Colonic mucosa (tissue), 4 donors: ENCODE data around the gene KIF16B. TPM values are rescaled to one million over a fixed set of nuclear protein-coding genes. Genes with fewer than 3 reads are reported as not detected.
A peak's percentile ranks its signal among the peaks of the same experiment; 100 is the strongest.
"Not testable (repeated sequence)": the region's sequence is repeated elsewhere in the genome, so short reads cannot be mapped to it uniquely, and the experiment has no call there.

ENCODE experiments used
- DNase-seq: peaks from one replicate; pipeline ENCODE4 v3.0.0-alpha.2; 2020
- H3K27ac ChIP-seq: fragments of 200-600 bp; one replicate; pipeline ENCODE4 v1.8.0; 2021
- H3K27me3 ChIP-seq: fragments of 200-600 bp; one replicate; pipeline ENCODE4 v1.8.0; 2021
- H3K36me3 ChIP-seq: fragments of 200-600 bp; one replicate; pipeline ENCODE4 v1.8.0; 2021
- H3K4me1 ChIP-seq: fragments of 200-600 bp; one replicate; pipeline ENCODE4 v1.8.0; 2021; ENCODE audit warnings: mild to moderate bottlenecking
- H3K4me3 ChIP-seq: fragments of 200-600 bp; one replicate; pipeline ENCODE4 v1.8.0; 2021
- H3K9ac ChIP-seq, 2 donors: one replicate each; pipeline ENCODE4 v1.7.0; 2013; ENCODE audit warnings: control low read depth in 2 of 2, low read depth in 2 of 2, low read length in 2 of 2
- H3K9me3 ChIP-seq: fragments of 200-600 bp; one replicate; pipeline ENCODE4 v1.8.0; 2021
- intact Hi-C: fragments of 100-400 bp; cut with DNase I; formaldehyde crosslinking; loops from one replicate; pipeline ENCODE4 v1.14.1; 2022
- total RNA-seq, 2 donors: library from RNA; stranded (reverse); fragmentation: NEBNext Ultra II Directional in 1 of 2; extraction: Animal tissue kit (Norgen Biotek cat#: 25700) in 1 of 2; gene quantifications; one replicate each; pipeline ENCODE4 v1.2.1, GENCODE V29; 2021
- TF ChIP-seq, protein P1 (sequence below): fragments of 200-600 bp; IDR thresholded peaks from one replicate; pipeline ENCODE4 v1.8.0; 2022; ENCODE audit warnings: antibody characterized with exemption, mild to moderate bottlenecking
- donor health status: healthy.
- donor health status: DM: no; HTN: no; CAD: no.
- donor health status: DM: no; HTN: no; CAD: no.

KIF16B gene
- total RNA-seq, 2 donors from 2014 or later, result 41.6 to 68.7 TPM

DNA sequence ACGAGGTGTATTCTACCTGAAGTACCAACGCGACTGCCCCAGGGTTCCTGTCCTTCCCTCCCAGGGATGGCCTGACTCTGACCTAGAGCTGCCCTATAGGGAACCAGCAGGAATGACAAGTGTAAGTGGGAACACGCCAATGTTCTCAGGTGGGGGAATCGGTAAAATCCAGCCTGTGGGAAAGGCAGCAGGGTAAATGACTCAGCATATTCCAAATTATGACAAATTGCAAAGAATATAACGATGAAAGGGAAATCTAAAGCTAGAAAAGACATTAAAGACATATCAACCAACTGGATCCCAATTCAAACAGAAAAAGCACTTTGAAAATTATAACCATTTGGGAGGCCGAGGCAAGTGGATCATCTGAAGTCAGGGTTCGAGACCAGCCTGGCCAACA is 41.8 kb downstream of the KIF16B start:
- Histone ChIP-seq H3K9ac (no peak overlapping the region), H3K36me3 (no peaks in the 10 kb centered on the region), H3K9me3 (no peaks in the 10 kb centered on the region), H3K4me1 (no peaks in the 10 kb centered on the region), H3K27ac (no peak overlapping the region), H3K27me3 (no peaks in the 10 kb centered on the region), H3K4me3 (no peak overlapping the region)
- DNase-seq, result no peak
- TF ChIP-seq, protein P1, sequence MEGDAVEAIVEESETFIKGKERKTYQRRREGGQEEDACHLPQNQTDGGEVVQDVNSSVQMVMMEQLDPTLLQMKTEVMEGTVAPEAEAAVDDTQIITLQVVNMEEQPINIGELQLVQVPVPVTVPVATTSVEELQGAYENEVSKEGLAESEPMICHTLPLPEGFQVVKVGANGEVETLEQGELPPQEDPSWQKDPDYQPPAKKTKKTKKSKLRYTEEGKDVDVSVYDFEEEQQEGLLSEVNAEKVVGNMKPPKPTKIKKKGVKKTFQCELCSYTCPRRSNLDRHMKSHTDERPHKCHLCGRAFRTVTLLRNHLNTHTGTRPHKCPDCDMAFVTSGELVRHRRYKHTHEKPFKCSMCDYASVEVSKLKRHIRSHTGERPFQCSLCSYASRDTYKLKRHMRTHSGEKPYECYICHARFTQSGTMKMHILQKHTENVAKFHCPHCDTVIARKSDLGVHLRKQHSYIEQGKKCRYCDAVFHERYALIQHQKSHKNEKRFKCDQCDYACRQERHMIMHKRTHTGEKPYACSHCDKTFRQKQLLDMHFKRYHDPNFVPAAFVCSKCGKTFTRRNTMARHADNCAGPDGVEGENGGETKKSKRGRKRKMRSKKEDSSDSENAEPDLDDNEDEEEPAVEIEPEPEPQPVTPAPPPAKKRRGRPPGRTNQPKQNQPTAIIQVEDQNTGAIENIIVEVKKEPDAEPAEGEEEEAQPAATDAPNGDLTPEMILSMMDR, result no peak
- intact Hi-C loops, result loop anchor here (5.0 kb wide), 1 partner anchor 36 kb away; no protein-coding TSS in a partner anchor

DNA sequence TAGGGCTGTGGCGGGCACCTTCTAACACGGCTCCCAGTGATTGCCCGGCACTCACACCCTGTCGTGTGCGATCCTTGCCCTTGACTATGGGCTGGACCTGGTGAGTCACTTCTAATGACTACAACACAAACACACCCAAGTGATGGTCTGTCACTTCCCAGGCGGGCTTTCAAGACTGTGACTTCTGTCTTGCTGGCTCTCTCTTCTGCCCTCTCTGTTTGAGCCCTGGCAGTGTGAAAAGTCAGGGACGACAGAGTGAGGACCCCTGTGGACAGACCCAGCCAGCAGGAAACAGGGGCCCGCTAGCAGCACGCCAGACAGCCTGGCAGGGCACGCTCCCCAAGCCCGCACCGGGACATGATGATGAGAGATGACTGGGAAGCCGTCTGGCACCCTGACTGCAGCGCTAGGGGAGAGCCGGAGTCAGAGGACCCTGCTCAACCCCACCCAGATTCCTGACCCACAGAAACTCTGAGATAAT is 43.0 kb downstream of the KIF16B start:
- intact Hi-C loops, result loop anchor here (5.0 kb wide), 1 partner anchor 37 kb away; no protein-coding TSS in a partner anchor
- Histone ChIP-seq H3K27ac (peak overlapping the region; percentile 74), H3K9me3 (no peaks in the 10 kb centered on the region), H3K4me1 (no peaks in the 10 kb centered on the region), H3K4me3 (no peak overlapping the region), H3K27me3 (no peaks in the 10 kb centered on the region), H3K9ac (peak overlapping the region in 1 of 2 donors; percentile 71), H3K36me3 (no peaks in the 10 kb centered on the region)
- TF ChIP-seq, protein P1, result no peak
- DNase-seq, result peak; percentile 88

DNA sequence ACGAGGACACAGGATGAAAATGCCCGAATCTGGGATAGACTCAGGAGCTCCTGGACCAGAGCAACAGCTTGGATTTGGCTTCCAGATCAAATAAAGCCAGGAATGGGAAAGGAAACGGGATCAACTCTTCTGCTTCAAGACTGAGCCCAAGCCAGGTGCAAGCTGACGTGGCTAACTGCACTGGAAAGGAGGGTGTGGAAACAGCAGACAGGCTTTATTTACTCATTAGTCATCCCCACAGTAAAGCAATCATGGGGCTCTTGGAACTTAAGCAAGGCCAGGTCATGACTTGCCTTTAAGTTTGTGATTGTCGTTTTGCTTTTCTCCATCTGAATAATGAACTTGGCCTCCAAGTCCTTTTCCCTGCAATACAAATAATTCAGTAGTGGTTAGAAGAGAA is 45.2 kb downstream of the KIF16B start:
- Histone ChIP-seq H3K27me3 (no peaks in the 10 kb centered on the region), H3K4me3 (no peak overlapping the region), H3K9me3 (no peaks in the 10 kb centered on the region), H3K36me3 (no peaks in the 10 kb centered on the region), H3K27ac (peak overlapping the region; percentile 74), H3K9ac (peak overlapping the region in 1 of 2 donors; percentile 9), H3K4me1 (no peaks in the 10 kb centered on the region)
- intact Hi-C loops, result no loop called here
- DNase-seq, result peak; percentile 85
- TF ChIP-seq, protein P1, result no peak

DNA sequence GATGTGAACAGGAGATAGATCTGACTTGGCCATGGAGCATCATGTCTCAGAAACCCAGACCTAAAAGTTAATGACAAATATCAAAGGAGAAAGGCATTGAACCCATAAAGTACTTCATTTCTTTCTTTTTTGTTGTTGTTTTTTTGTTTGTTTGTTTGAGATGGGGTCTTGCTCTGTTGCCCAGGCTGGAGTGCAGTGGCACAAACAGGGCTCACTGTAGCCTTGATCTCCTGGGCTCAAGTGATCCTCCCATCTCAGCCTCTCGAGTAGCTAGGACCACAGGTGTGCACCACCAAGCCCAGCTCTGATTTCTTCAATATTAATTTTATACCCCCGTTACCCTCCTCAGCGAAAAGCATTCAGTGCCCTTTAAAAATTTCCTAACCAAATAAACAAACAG is 45.8 kb downstream of the KIF16B start:
- Histone ChIP-seq H3K27ac (peak overlapping the region; percentile 74), H3K4me1 (no peaks in the 10 kb centered on the region), H3K36me3 (no peaks in the 10 kb centered on the region), H3K9me3 (no peaks in the 10 kb centered on the region), H3K9ac (no peak overlapping the region), H3K4me3 (no peak overlapping the region), H3K27me3 (no peaks in the 10 kb centered on the region)
- no peak for DNase-seq
- TF ChIP-seq, protein P1, result no peak
- intact Hi-C loops, result no loop called here

- Histone ChIP-seq H3K36me3 (no peaks in the 10 kb centered on the region), H3K4me1 (no peaks in the 10 kb centered on the region), H3K9me3 (no peaks in the 10 kb centered on the region), H3K27me3 (no peaks in the 10 kb centered on the region), H3K27ac (no peak overlapping the region), H3K4me3 (no peak overlapping the region), H3K9ac (no peak overlapping the region)
- intact Hi-C loops, result no loop called here
- no peak for DNase-seq
- TF ChIP-seq, protein P1, result no peak
These were observed 46.5 kb downstream of the KIF16B start for GRCh38 chr20:16526433-16527380.

DNA sequence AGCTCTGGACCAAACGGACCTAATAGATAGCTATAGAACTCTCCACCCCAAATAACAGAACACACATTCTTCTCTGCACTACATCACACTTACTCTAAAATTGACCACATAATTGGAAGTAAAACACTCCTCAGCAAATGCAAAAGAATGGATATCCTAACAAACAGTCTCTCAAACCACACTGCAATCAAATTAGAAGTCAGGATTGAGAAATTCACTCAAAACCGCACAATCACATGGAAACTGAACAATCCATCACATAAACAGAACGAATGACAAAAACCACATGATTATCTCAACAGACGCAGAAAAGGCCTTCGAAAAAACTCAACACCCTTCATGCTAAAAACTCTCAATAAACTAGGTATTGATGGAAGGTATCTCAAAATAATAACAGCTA is 50.6 kb downstream of the KIF16B start:
- H3K36me3 ChIP-seq, H3K9me3 ChIP-seq, H3K27me3 ChIP-seq, intact Hi-C loops, H3K4me1 ChIP-seq, DNase-seq, H3K27ac ChIP-seq, H3K9ac ChIP-seq, H3K4me3 ChIP-seq: not testable (repeated sequence)
